ENCODE measurements around the gene LRRC30.
"Not testable (repeated sequence)": the region's sequence is repeated elsewhere in the genome, so short reads cannot be mapped to it uniquely, and the experiment has no call there.

The LRRC30 gene

DNA sequence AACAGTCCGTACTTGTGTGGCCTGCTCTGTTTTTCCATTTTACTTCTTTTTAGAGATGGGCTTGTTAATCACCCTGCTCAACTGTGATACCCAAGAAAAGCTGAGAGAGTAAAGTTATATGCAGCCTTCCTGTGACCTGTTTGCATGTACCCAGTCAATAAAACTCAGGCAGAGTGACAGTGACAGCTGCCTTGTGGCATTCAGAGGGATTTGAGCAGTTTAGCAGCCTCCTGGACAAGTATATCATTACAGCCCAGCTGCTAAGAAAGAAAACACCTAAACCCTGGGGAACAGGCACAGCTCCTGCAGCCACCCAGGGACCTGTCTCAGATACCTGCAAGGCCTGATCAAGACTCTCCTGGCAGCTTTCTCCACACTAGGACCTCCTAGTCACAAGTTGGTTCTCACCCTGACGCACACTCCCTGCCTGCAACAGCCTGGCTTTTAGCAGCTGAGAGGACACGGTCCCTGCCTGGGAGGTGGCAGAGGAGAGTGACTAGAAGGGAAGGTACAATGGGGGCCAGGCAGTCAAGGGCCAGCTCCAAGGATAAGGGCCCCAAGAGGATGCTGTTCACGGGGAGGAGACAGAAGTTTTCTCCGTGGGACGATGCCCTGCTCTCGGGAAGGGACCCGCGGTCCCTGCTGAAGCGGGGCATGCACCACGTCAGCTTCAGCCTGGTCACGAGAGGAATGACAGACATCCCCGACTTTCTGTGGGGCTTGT is at the start of gene LRRC30:
LRRC30 (plus strand) TSS at position 464 of the 724 bp plus-strand sequence; CDS start at position 514, 50 bp downstream.
- no peak for DNase-seq

DNA sequence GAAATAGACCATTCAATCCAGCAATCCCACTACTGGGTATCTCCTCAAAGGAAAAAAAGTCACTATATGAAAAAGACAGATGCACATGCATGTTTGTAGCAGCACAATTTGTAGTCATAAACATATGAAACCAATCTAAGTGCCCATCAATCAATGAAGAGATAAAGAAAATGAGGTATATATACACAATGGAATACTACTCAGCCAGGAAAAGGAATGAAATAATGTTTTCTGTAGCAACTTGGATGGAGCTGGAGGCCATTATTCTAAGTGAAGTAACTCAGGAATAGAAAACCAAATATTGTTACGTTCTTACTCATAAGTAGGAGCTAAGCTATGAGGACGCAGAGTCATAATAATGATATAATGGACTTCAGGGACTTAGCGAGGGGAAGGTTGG is 45.2 kb upstream of the LRRC30 start:
- DNase-seq, result no peak

DNA sequence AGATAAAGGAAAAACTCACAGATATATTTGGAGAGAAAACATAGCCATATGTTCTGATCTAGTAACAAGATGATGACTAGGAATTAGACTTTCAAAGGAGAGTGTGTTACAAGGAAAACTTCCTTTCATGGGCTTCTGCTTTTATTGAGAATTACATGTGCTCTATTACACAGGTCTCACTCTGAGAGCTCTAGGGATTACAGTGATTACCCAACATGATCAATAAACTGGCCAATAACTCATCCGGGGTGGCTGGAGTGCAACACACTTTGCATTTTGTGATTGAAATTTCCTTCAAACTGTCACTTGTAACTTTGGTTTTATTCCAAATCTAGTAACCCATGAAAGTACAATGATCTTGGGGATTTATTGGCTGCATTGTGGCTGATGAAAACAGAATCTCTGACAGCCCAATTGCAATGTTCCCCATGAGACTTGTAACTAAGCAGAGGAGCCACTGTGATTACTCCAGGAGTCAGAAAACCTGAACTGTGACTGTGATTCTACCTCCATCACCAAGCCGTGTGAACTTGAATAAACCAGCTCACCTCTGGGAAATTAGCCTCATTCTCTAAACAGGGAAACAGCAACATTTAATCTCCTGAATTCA is 40.2 kb upstream of the LRRC30 start:
- DNase-seq, result no peak

DNA sequence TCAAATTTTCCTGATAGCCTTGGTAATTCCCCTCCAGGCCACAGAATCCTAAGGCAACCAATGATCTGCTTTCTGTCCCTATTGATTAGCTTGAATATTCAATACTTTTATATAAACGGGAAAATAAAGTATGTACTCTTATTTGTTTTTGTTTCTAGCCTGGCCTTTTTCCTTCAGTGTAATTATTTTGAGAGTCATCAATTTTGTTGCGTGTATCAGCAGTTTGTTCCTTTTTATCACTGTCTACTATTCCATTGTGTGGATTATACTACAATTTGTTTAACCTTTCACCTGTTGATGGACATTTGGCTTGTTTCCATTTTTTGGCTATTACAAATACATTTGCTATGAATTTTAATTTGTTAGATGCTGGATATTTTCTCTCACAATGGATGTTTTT is 39.2 kb upstream of the LRRC30 start:
- no peak for DNase-seq

DNA sequence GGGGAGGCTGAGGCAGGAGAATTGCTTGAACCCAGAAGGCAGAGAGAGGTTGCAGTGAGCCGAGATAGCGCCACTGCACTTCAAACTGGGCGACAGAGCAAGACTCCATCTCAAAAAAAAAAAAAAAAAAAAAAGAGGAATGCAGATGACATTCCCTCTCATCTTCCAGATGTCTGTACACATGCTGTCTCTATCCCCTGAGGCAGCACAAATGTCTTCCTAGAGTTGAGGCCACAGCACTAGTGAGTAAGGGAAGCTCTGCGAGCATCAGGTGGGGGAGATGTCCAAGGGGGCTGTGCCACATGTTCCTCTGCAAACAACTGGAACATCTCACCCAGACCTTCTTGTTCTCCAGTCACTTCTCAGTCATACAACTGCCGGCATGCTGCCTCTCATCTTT is 35.6 kb upstream of the LRRC30 start:
- DNase-seq, result no peak

DNA sequence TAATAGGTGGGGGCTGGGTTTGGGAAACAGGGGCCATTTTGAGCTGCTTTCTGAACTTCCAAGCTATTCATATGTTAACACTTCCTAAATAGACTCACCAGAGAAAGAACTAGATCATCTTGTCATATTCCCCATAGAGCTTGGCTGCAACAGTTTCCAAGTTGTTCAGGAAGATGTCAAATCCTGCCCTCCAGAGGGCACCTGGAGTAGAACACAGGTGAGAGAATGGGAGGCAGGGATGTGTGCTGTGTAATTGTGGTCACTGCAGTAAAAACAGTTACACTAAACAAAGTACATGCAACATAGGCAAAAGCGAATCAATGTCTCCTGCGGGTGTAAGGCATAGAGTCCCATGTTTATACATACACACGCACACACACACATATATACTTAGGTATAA is 34.5 kb upstream of the LRRC30 start:
- DNase-seq, result no peak

DNA sequence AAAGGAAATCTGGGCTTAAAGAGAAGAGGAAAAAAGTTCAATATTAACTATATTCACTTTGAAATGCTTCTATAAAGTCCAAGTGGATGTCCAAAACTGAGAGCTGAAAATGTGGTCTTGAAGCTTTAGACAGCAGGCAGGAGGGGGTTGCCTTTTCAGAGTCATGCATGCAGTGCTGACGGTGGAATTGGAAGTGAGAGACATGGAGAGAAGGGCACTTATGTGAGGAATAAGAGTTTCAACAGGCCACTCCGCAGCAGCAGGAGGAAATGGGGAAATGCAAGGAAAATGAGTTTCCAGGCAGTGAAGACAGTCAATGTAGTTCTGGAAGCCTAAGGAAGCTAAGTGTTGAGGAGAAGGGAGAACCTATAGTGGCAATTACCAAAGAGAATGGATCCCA is 33.0 kb upstream of the LRRC30 start:
- no peak for DNase-seq

DNA sequence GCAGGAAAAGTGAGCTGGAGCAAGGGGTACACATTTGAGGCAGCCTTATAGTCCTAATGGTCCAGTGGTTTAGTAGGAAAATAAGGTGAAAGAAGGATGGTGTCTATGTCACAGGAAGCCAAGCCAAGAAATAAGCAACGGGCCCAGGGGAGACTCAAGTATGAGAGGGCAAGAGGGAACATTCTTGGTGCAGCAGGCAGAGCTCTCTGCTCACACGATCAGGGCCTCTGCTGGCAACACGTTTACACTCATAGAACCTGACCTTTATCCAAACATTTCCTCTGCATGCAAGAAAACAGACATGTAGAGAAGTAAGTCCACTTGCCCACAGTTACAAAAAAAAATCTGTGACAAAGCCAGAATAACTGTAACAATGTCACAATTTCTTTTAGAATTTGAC is 32.6 kb upstream of the LRRC30 start:
- DNase-seq, result no peak

DNA sequence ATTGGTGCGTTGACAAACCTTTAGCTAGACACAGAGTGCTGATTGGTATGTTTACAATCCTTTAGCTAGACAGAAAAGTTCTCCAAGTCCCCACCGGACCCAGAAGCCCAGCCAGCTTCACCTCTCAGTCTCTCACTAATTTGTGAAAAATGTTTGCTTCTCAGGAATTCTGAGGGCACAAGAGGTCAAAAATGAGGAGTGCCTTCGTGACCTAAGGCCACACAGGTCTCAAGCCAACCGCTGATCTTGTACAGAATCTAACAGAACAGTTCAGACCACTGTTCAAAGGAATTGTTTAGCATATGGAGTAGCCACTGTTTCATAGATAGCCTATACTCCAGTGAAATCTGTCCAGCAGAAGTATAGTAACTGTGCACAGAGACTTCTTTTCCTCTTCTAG is 29.8 kb upstream of the LRRC30 start:
- no peak for DNase-seq

DNA sequence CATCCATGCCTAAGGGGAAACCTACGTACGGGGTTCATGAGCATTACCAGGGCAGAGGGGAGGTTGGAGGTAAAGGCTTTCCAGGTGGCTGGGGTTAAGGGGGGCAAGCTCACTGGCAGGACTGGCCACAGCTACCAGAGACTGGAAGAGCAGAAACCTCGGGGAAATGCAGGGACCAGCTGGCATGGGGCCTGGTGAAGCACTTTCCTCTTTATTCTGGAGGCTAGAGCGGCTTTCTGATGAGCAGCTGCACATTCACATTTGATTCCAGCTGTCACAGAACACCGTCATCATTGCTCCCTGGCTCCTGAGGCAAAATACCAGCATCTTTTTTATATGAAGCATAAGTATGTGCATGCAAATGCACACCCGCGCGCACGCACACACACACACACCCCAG is 28.7 kb upstream of the LRRC30 start:
- no peak for DNase-seq

DNA sequence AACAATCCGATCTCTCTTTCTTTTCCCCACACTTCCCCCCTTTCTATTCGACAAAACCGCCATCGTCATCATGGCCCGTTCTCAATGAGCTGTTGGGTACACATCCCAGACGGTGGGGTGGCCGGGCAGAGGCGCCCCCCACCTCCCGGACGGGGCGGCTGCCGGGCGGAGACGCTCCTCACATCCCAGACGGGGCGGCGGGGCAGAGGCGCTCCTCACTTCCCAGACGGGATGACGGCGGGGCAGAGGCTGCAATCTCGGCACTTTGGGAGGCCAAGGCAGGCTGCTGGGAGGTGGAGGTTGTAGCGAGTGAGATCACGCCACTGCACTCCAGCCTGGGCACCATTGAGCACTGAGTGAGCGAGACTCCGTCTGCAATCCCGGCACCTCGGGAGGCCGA is 27.3 kb upstream of the LRRC30 start:
- DNase-seq, result not testable (repeated sequence)

DNA sequence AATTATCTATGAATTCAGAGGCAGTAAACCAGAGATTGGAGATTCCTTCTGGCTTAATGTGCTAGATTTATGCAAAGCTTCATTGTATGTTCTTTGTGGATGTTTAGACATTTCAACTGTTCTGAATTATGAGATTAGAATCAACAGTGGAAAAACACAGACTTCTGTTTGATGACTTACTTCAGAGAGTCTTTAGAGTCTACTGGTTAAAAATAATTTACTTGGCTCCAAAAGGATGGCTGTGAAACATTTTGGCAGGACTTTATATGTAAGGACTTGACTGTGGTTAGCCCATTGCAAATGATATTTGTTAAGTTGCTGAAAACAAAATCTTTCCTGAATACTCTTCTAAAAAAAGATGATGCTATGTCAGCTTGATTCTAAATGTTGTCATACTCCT is 25.5 kb upstream of the LRRC30 start:
- DNase-seq, result no peak

DNA sequence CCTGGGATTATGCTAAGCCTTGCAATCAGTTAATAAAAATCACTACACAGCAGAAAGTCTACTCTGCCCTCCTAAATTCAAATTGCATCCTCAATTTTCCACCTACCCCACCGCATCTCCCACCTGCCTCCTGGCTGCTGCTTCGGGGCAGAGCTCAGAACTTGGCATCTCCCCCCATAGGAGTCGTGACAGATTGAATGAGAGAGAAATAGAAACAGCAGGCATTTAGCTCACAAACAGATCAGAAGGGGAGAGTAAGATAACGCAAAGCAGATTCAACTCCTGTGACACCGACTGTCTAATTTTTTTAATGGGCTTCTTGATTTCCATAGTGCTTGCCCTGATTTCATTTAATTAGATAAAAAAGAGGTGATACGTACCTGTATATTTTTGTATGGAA is 24.7 kb upstream of the LRRC30 start:
- no peak for DNase-seq

DNA sequence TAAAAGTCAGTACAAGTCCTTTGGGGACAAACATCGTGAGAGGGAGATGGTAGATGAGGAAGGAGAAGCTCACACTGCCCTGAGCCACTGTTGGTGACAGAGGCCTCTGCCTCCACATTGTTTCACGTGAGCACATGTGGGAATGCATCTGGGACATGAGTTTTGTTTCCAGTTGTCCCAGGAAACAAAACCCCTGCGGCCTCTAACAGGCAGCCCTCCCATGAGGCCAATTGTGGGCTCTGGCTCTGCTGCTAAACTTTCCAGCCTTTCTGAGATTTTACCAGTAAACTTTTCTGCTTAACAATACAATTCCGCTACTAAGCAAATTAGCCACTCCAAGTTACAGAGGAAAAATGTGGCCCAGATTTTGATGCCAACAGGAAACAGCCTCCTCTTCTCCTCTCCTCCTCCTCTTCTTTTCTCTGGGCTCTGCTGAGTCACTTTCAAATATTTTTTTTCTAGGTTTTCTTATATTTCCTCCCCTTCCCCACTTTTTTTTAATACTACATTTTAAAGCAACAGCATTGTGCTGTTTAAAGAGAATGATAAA is 23.4 kb upstream of the LRRC30 start:
- no peak for DNase-seq

DNA sequence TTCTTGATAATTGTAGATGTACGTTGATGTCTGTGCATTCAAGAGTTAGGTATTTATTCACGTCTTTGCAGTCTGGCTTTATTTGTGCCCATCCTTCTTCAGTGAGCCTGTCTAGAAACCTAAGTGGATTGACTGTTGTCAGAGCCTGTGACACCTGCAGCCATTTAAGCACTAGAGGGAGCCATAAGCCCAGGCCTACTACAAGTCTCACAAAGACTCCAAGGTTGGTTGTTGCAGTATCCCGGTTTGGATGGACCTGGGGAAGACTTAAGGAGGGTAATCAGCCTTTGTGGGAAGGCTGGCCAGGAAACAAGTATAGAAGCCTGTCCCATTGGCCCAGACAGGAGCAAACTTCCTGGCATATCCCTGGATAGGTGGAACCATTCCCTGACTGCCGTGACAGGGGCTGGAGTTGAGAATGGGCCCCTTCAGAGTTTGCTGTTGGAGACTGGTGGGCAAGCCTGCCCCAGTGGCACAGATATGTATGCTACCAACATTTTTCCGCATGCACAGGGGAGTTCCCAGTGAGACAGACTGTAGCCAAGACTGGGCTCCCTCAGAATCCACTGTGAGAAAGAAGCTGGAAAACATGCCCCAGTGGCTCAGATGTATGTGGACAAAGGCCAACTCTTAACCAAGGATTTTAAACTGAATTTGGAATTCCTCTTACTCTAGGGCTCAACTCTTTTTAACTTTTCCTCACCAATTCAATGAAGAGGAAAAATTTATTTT is 9.3 kb upstream of the LRRC30 start:
- peak; percentile 50 for DNase-seq

DNA sequence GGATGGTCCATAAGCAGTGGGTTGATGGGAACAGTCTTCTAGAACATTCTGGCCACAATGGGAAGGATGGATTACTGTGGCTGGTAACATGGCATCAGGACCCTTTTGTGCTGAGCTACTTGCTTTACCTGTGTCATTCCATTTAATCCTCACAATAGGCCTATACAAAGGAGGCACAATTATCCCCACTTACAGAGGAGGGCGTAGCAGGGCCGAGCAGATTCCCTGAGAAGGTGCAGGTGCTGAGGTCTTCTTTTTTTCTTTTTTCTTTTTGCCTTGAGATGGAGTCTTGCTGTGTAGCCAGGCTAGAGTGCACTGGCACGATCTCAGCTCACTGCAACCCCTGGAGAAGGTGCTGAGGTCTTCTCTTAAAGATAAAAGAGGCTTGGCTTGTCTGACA is 6.7 kb upstream of the LRRC30 start:
- no peak for DNase-seq

DNA sequence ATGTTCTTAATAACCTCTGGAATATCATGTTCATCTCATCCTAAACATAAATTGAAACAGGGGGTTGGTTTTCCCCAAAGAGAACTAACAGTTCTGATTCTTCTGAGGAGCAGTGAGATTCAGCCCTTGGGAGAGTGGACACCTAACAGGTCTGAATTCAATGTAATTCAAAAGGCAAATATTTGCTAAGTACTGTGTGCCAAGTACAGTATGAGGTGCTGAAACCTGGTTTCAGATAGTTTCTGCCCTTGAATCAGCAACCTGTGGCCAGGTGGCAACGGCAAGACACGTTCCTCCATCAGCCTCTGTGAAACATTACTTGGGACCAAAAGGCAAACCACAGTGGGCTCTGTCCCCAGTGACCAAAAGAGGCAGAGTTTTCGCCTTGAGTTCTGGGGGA is 1.3 kb downstream of the LRRC30 start:
- no peak for DNase-seq

DNA sequence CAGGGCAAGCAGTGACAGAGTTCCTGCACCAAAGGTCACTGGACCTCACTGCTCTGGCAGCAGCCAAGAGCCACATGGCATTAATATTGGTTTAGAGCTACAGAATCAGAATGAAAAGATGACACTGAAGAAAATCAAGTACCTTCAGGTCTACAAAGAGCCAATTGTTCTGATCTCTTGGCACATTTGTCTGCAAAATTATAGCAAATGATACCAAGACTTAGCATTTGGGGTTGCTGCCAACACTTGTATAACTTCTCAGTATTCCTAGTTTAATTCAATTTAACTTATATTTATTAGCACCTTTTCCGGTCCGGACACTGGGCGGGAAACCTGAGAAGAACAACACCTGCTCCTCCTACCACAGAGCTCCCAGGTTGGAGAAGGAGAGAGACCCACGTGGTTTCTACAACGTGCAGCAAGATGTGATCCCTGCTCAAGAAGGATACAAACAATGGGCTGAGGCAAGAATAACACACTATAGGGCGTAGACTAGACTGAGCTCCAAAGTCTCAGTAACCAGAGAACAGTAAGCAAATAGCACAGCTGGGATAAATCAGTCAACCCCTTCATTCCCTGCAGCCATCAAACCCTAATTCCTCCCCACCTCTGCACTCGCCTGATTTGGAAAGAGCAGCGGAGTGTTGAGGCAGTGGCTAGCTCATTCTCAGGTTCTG is 2.4 kb downstream of the LRRC30 start:
- DNase-seq, result no peak

DNA sequence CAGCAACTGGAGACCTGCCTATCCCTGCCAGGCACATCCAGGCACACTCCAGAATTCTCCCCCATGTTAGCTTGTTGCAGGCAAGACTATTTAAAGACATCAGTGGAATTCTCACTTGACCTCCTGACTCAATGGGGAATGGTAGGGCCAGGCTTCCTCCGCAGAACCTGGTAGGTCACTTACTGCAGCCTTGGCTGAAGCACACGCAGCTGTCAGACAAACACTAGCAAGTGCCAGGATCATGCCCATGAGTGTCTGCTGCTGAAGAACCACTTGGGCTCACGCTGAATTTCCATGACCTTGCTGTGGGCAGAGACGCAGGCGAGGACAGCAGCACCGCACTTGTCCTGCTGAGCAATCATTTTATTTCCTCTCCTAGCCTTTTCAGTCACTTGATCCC is 3.2 kb downstream of the LRRC30 start:
- DNase-seq, result no peak

DNA sequence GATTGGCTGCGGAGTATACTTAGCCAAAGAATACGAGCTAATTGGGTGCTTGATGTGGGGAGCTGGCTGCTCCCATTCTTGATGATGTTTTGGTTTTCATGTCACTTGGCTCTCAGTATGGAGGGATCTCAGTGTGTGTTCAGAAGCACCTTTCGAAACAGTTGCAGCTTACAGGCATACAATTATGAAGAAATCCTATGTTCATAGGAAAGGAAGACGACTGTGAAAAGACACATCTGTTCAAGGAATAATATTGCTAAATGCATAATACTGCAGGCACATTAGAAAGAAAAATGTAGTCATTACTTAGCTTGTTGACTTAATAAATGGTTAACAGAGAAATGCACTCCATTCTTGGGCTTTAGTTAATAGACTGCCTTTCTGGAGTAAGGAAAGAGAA is 4.1 kb downstream of the LRRC30 start:
- DNase-seq, result no peak

DNA sequence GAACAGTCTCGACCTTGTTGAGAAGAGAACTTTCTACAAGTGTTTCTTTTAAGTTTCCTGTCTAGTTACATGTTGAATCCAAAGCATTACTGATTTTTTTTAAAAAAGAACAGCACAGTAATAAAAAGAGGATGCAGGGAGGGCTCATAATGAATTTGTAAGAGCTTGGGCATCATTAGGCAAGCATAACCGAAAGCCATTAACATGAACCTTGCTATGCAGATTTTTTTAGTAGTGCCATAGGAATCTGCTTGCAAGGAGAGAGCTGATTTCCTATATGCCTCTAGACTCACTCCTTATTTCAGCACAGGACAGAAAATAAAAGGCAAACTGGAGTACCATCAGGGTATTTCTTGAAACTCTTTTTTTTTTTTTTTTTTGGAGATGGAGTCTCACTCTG is 5.2 kb downstream of the LRRC30 start:
- no peak for DNase-seq

DNA sequence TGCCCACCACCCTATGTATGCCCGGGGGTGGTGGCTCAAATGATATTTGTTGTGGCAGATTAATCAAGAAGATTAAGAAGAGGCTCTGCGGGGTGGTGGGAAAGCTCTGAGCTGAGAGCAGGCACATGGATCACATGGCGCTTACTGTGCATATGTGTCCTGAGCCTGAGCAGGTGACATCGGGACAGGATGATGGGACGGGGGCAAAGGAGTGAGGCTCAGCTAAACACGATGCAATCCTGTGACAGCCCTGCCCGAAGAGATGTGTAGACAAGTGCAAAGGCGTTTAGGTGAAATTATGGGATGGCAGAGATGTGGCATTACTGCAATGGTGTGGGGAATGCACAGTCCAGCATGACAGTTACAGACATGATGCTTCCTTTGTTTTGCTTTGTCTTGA is 6.0 kb downstream of the LRRC30 start:
- no peak for DNase-seq

DNA sequence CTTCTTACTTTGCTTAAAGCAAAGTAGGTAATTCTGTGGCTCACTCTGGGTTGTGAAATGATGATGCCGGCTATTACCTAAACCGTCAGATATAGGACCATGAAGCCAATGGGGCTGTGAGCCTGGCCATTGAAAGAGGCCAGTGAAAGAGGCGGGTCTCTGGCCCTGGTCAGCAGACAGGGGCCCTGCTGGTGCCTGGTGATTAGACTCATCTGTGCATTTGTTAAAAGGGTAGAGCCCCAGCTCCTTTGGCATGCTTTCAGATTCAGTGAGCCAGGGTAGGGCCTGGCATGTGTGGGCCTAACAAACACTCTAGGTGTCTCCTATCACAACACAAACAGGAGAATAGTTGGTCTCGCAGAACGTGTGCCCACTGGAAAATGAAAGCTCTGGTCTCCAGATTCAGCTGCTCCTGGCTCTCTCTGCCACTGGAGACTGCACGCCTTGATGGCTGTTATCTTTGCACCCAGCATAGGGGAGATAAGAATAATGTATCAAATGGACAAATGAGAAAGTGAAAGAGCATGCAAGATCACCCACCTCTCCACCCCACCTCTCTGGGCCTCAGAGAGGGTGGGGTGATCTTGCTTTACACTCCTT is 6.9 kb downstream of the LRRC30 start:
- DNase-seq, result no peak
